ENCODE measurements around the gene PSD2. TPM values are rescaled to one million over a fixed set of nuclear protein-coding genes. Genes with fewer than 3 reads are reported as not detected.

The PSD2 gene
- total RNA-seq, 1 experiment from 2014 or later, result 0.22 TPM

DNA sequence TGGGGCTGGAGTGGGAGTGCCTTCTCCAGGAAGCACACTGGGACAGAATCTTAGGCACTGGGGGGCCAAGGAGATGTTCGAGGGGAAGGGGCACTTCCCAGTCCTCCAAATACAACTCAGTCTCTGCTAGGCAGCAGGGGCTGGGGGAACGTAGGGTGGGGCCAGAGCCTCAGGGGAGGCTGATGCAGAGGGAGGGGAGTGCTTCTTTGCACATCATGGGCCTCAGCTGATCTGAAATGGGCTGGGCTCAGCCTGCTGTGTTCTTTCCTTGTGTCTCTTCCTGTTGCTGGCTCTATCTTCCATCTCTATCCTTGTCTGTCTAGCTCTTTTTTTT lies 15.6 kb downstream of the PSD2 start:
- Histone ChIP-seq H3K27me3 (ENCODE audit: insufficient read depth, low read length) (no peaks in the 10 kb centered on the region), H3K9me3 (ENCODE audit: control insufficient read depth, low read depth, low read length) (no peaks in the 10 kb centered on the region), H3K23ac (ENCODE audit: insufficient read length, low read depth, low read length) (no peak overlapping the region), H3T11ph (ENCODE audit: low read length) (no peak overlapping the region), H3K27ac (ENCODE audit: insufficient read length, low read depth, low read length) (no peak overlapping the region), H4K5ac (ENCODE audit: insufficient read length, low read depth, low read length) (no peak overlapping the region), H2BK20ac (ENCODE audit: low read depth, low read length, poor library complexity, severe bottlenecking) (no peak overlapping the region), H2BK5ac (ENCODE audit: insufficient read length, low read length) (no peak overlapping the region), H4K8ac (replicated peaks; ENCODE audit: insufficient read length, low read depth, low read length) (no peak overlapping the region), H2BK120ac (ENCODE audit: low read depth, low read length, poor library complexity, severe bottlenecking) (no peak overlapping the region), H3K4ac (ENCODE audit: low read depth, low read length) (no peak overlapping the region), H3K9ac (ENCODE audit: extremely low read depth, insufficient read length, low read length) (no peak overlapping the region), H2BK15ac (ENCODE audit: low read depth, low read length) (no peak overlapping the region), H3K79me2 (ENCODE audit: insufficient read depth, low read length) (no peaks in the 10 kb centered on the region), H3K4me2 (ENCODE audit: insufficient read depth, insufficient read length, low read length) (no peak overlapping the region), H4K91ac (ENCODE audit: insufficient read length, low read depth, low read length) (no peak overlapping the region), H2AK5ac (ENCODE audit: insufficient read length, low read length) (no peak overlapping the region), H3K23me2 (ENCODE audit: insufficient read length, low read depth, low read length, poor library complexity, severe bottlenecking) (no peaks in the 10 kb centered on the region), H3K18ac (ENCODE audit: insufficient read length, low read depth, low read length) (no peak overlapping the region), H3K56ac (ENCODE audit: insufficient read length, low read depth, low read length) (no peak overlapping the region), H4K20me1 (ENCODE audit: control insufficient read depth, insufficient read depth, insufficient read length) (no peaks in the 10 kb centered on the region), H3K79me1 (ENCODE audit: insufficient read depth, low read depth, low read length, poor library complexity, severe bottlenecking) (no peaks in the 10 kb centered on the region), H3K4me1 (ENCODE audit: insufficient read depth, low read length) (no peaks in the 10 kb centered on the region), H3K14ac (ENCODE audit: insufficient read depth, low read length) (no peak overlapping the region), H2BK12ac (ENCODE audit: insufficient read length, low read depth, low read length) (no peak overlapping the region), H2AFZ (ENCODE audit: low read length) (no peak overlapping the region)
- WGBS (ENCODE audit: extremely low coverage, insufficient read length, low lambda C conversion rate), result no CpG with 5 or more reads among the region's 2 CpGs
- H3K4me1 Mint-ChIP-seq, result peaks cover 4 to 6% of the 10 kb centered on the region in 2 experiments; a peak in 1 of 4 replicates
- H3K27ac Mint-ChIP-seq, result no peak overlapping the region
- no peak for DNase-seq
- H3K9me3 Mint-ChIP-seq, result no peaks in the 10 kb centered on the region
- TF ChIP-seq, protein P1, sequence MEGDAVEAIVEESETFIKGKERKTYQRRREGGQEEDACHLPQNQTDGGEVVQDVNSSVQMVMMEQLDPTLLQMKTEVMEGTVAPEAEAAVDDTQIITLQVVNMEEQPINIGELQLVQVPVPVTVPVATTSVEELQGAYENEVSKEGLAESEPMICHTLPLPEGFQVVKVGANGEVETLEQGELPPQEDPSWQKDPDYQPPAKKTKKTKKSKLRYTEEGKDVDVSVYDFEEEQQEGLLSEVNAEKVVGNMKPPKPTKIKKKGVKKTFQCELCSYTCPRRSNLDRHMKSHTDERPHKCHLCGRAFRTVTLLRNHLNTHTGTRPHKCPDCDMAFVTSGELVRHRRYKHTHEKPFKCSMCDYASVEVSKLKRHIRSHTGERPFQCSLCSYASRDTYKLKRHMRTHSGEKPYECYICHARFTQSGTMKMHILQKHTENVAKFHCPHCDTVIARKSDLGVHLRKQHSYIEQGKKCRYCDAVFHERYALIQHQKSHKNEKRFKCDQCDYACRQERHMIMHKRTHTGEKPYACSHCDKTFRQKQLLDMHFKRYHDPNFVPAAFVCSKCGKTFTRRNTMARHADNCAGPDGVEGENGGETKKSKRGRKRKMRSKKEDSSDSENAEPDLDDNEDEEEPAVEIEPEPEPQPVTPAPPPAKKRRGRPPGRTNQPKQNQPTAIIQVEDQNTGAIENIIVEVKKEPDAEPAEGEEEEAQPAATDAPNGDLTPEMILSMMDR (conservative IDR thresholded peaks at IDR 0.05), result no peak
- H3K27me3 Mint-ChIP-seq (ENCODE audit: low read depth), result peaks cover 25% of the 10 kb centered on the region
- no peaks in the 10 kb centered on the region for H3K36me3 Mint-ChIP-seq (ENCODE audit: insufficient read depth in 1 of 3, low read depth in 3 of 3)
- H3K4me3 Mint-ChIP-seq, result no peak overlapping the region

Measured in H9 (cell line).